K562 (cell line): ENCODE data around the gene DCXR. TPM values are rescaled to one million over a fixed set of nuclear protein-coding genes. Genes with fewer than 3 reads are reported as not detected.
A peak's percentile ranks its signal among the peaks of the same experiment; 100 is the strongest.

Experiments used
- ATAC-seq: fragments of 200-7000 bp; cut with Tn5 transposase; 3 replicates; pipeline ENCODE4 v1.9.1; 2020; ENCODE audit warnings: moderate library complexity
- BruUV-seq: library from RNA; stranded (reverse); fragments of 400-500 nt; replicated peaks from 2 replicates; lab custom pipeline; 2021; lab: Mats Ljungman, UMichigan
- CTCF ChIA-PET: fragments of 300-600 bp; formaldehyde crosslinking; extraction: SDS; loops from one replicate; lab custom pipeline; 2021; ENCODE audit warnings: low intra/inter-chr PET ratio; lab: Yijun Ruan, JAX
- POLR2A ChIA-PET: fragments of 300-600, 350-650 bp; sonication (Branson Sonifier 250); formaldehyde crosslinking; extraction: SDS; loops from one replicate; lab custom pipeline; 2021; ENCODE audit warnings: antibody characterized with exemption, inconsistent platforms; lab: Yijun Ruan, JAX
- DNase-seq, 4 experiments: peaks; one replicate each; pipeline versions ENCODE4 v3.0.0 to v3.0.0-alpha.2; 2011 to 2018; ENCODE audit warnings: low spot score in 3 of 4, mixed read lengths in 3 of 4; ENCODE audit errors: extremely low read depth in 1 of 4
- FAIRE-seq: peaks from 2 replicates; lab custom pipeline; 2011; peaks lifted over from hg19 to GRCh38; lab: Jason Lieb, UNC
- H2AFZ ChIP-seq: 2 replicates; pipeline ENCODE4 v1.6.0; 2011; ENCODE audit warnings: low read depth, low read length, control low read depth, inconsistent platforms
- H3K27ac ChIP-seq: fragments of 200-600 bp; 3 replicates; pipeline ENCODE4 v1.8.0; 2011; ENCODE audit warnings: low read depth, mild to moderate bottlenecking, control low read depth, inconsistent platforms, low read length, moderate library complexity, mixed read lengths; ENCODE audit errors: extremely low read depth
- H3K27me3 ChIP-seq, 2 experiments: fragments of 300-600 bp in 1 of 2; 2 replicates in 1 of 2; 3 replicates in 1 of 2; pipeline versions ENCODE4 v1.6.0 to v1.8.0; 2011; ENCODE audit warnings: inconsistent platforms in 2 of 2, low read length in 2 of 2, mild to moderate bottlenecking in 1 of 2, mixed read lengths in 1 of 2, moderate library complexity in 1 of 2; ENCODE audit not compliant: control insufficient read depth in 2 of 2, insufficient read depth in 2 of 2
- H3K36me3 ChIP-seq: fragments of 300-600 bp; 3 replicates; pipeline ENCODE4 v1.8.0; 2011; ENCODE audit warnings: mild to moderate bottlenecking, low read length, inconsistent platforms; ENCODE audit not compliant: control insufficient read depth, insufficient read depth
- H3K4me1 ChIP-seq, 2 experiments: fragments of 200-600 bp in 1 of 2; replicated peaks in 1 of 2; 2 replicates in 1 of 2; 3 replicates in 1 of 2; pipeline versions ENCODE4 v1.5.1 to v1.8.0; 2011; ENCODE audit warnings: inconsistent platforms in 2 of 2, low read length in 2 of 2, mild to moderate bottlenecking in 1 of 2, mixed read lengths in 1 of 2, moderate library complexity in 1 of 2; ENCODE audit not compliant: control insufficient read depth in 2 of 2, insufficient read depth in 2 of 2
- H3K4me2 ChIP-seq: 2 replicates; pipeline ENCODE4 v1.6.1; 2011; ENCODE audit warnings: low read length, control low read depth, inconsistent platforms, mixed read lengths; ENCODE audit not compliant: insufficient read depth
- H3K4me3 ChIP-seq: fragments of 200-600 bp; sonication (generic), shearing (Covaris generic); 2 replicates; pipeline ENCODE4 v1.5.1; 2016; ENCODE audit warnings: control low read depth, inconsistent platforms
- H3K79me2 ChIP-seq: fragments of 200-600 bp; 3 replicates; pipeline ENCODE4 v1.8.0; 2011; ENCODE audit warnings: low read length, inconsistent platforms; ENCODE audit not compliant: control insufficient read depth, insufficient read depth
- H3K9ac ChIP-seq, 2 experiments: 2 replicates each; pipeline versions ENCODE4 v1.6.0 to v1.6.1; 2011; ENCODE audit warnings: low read depth in 2 of 2, low read length in 2 of 2, control low read depth in 1 of 2, inconsistent platforms in 1 of 2, mild to moderate bottlenecking in 1 of 2, mixed read lengths in 1 of 2; ENCODE audit not compliant: insufficient read depth in 1 of 2
- H3K9me1 ChIP-seq: one replicate; pipeline ENCODE4 v1.6.0; 2011; ENCODE audit warnings: inconsistent platforms, mild to moderate bottlenecking, low read length, moderate library complexity; ENCODE audit not compliant: control insufficient read depth, insufficient read depth
- H3K9me3 ChIP-seq: replicated peaks from 2 replicates; pipeline ENCODE4 v1.5.1; 2011; ENCODE audit warnings: low read depth, low read length, inconsistent platforms; ENCODE audit not compliant: control insufficient read depth, insufficient read depth
- H4K20me1 ChIP-seq: replicated peaks from 2 replicates; pipeline ENCODE4 v1.6.1; 2011; ENCODE audit warnings: low read length, inconsistent platforms, mixed read lengths; ENCODE audit not compliant: control insufficient read depth, insufficient read depth
- FIP1L1 ChIP-seq: fragments of 200-400 bp; formaldehyde crosslinking; IDR thresholded peaks from 2 replicates; pipeline ENCODE4 v1.6.1; 2018; ENCODE audit warnings: mild to moderate bottlenecking, low read depth, low read length; ENCODE audit not compliant: poor library complexity, severe bottlenecking
- HDGF ChIP-seq: fragments of 450-650 bp; IDR thresholded peaks from 2 replicates; pipeline ENCODE4 v1.6.1; 2016
- NBN ChIP-seq: fragments of 450-650 bp; IDR thresholded peaks from 2 replicates; pipeline ENCODE4 v1.6.1; 2016; ENCODE audit warnings: low read depth, mild to moderate bottlenecking
- POLR2A ChIP-seq: fragments of 450-650 bp; conservative IDR thresholded peaks from 2 replicates; pipeline ENCODE4 v1.6.1; 2016
- POLR2AphosphoS5 ChIP-seq: IDR thresholded peaks from 2 replicates; pipeline ENCODE4 v1.6.1; 2011; ENCODE audit warnings: mild to moderate bottlenecking, low read depth, low read length, moderate library complexity; ENCODE audit not compliant: control insufficient read depth, insufficient read depth
- POLR2G ChIP-seq: fragments of 200-400 bp; formaldehyde crosslinking; IDR thresholded peaks from 2 replicates; pipeline ENCODE4 v1.6.1; 2017; ENCODE audit warnings: low read depth, mild to moderate bottlenecking, antibody characterized with exemption, low read length, moderate library complexity
- POLR3A ChIP-seq: IDR thresholded peaks from 2 replicates; pipeline ENCODE4 v1.6.1; 2011; ENCODE audit warnings: borderline replicate concordance, mild to moderate bottlenecking, moderate library complexity; ENCODE audit not compliant: insufficient read length, insufficient read depth; ENCODE audit errors: extremely low read depth
- POLR3G ChIP-seq: IDR thresholded peaks from 2 replicates; pipeline ENCODE4 v1.6.1; 2011; ENCODE audit not compliant: insufficient read length, insufficient replicate concordance; ENCODE audit errors: extremely low read depth
- SREBF2 ChIP-seq: sonication (generic); formaldehyde crosslinking; IDR thresholded peaks from 2 replicates; pipeline ENCODE4 v1.4.0; 2020; ENCODE audit warnings: mild to moderate bottlenecking, missing genetic modification reagents
- WGBS: fragments of 100-300 bp; shearing (Covaris generic); methylation state at CpG from one replicate; pipeline ENCODE4 v1.1.6; 2016; ENCODE audit warnings: low coverage, mixed read lengths; ENCODE audit not compliant: insufficient coverage; ENCODE audit errors: missing lambda C conversion rate; 5-methylcytosine and 5-hydroxymethylcytosine counted together
- in situ Hi-C: fragments of 300-500 bp; cut with MboI; formaldehyde crosslinking; loops from 4 replicates; pipeline ENCODE4 v1.15.0; 2018; ENCODE audit warnings: inconsistent platforms, mixed read lengths
- intact Hi-C: fragments of 100-400 bp; cut with micrococcal nuclease; formaldehyde crosslinking; loops from 2 replicates; pipeline ENCODE4 v1.14.2; 2022
- polyA plus RNA-seq, 8 experiments: library from polyadenylated mRNA; depleted of rRNA in 4 of 8; stranded (reverse) in 5 of 8; unstranded in 3 of 8; fragments of >200 nt; fragmentation: Nextera tagmentation in 2 of 8; fragmentation: Illumina TruSeq in 1 of 8; extraction: Ambion mirVana in 2 of 8; extraction: Trizol in 1 of 8; gene quantifications; 2 replicates each; pipeline versions ENCODE4 v1.2.1 to v1.2.3, GENCODE V29; 2011 to 2014; ENCODE audit warnings: inconsistent platforms in 1 of 8, missing spikeins in 1 of 8
- total RNA-seq, 7 experiments: library from RNA; depleted of rRNA in 6 of 7; stranded (reverse); fragments of >200 nt in 6 of 7; fragmentation: Illumina TruSeq in 2 of 7; extraction: Trizol in 2 of 7; gene quantifications; 2 replicates each; pipeline versions ENCODE4 v1.2.1 to v1.2.3, GENCODE V29; 2011 to 2021; ENCODE audit warnings: low replicate concordance in 1 of 7
- TF ChIP-seq, protein P1 (sequence below): fragments of 200-800 bp; sonication (Bioruptor generic); IDR thresholded peaks from 2 replicates; pipeline ENCODE4 v1.6.1; 2016; ENCODE audit warnings: missing genetic modification characterization, missing compliant biosample characterization
- TF ChIP-seq, protein P2 (sequence below): fragments of 450-650 bp; IDR thresholded peaks from 2 replicates; pipeline ENCODE4 v1.6.1; 2016; ENCODE audit warnings: mild to moderate bottlenecking

DCXR gene
- total and polyA plus RNA-seq, 9 of the 15 experiments (the other 6 are each of a cell fraction or from before 2014, with no cell fraction given), result 21.3 to 274 (median 156) TPM

DNA sequence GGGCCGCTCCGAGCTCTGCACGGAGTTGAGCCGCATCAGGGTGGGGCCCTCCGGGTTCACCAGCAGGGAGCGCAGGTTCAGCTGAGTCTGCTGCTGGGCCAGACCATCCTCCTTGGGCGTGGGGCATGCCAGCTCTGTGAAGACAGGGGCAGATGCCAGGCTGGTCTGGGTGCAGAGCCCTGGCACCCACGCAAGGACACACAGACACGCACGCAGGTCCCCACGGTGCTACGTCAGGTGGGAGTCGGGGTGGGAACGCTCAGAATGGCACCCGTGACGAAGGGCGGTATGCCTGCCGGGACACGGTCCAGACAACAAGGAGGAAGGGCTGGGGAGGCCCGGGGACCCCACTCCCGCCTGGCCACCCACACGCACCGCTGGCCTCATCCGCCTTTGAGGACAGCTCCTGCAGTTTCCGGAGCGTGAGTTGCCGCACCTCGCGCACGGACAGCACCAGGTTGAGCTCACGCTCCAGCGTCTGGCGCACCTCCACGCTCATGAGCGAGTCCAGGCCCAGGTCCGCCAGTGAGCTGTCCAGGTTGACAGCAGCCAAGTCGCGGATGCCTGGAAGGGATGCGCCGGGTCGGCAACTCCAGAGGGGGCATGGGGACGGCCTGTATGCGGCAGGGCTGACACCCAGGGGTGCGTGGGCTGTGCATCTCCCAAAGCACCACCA, 43.4 kb upstream of the DCXR start (continued):
- TF ChIP-seq, protein P1, sequence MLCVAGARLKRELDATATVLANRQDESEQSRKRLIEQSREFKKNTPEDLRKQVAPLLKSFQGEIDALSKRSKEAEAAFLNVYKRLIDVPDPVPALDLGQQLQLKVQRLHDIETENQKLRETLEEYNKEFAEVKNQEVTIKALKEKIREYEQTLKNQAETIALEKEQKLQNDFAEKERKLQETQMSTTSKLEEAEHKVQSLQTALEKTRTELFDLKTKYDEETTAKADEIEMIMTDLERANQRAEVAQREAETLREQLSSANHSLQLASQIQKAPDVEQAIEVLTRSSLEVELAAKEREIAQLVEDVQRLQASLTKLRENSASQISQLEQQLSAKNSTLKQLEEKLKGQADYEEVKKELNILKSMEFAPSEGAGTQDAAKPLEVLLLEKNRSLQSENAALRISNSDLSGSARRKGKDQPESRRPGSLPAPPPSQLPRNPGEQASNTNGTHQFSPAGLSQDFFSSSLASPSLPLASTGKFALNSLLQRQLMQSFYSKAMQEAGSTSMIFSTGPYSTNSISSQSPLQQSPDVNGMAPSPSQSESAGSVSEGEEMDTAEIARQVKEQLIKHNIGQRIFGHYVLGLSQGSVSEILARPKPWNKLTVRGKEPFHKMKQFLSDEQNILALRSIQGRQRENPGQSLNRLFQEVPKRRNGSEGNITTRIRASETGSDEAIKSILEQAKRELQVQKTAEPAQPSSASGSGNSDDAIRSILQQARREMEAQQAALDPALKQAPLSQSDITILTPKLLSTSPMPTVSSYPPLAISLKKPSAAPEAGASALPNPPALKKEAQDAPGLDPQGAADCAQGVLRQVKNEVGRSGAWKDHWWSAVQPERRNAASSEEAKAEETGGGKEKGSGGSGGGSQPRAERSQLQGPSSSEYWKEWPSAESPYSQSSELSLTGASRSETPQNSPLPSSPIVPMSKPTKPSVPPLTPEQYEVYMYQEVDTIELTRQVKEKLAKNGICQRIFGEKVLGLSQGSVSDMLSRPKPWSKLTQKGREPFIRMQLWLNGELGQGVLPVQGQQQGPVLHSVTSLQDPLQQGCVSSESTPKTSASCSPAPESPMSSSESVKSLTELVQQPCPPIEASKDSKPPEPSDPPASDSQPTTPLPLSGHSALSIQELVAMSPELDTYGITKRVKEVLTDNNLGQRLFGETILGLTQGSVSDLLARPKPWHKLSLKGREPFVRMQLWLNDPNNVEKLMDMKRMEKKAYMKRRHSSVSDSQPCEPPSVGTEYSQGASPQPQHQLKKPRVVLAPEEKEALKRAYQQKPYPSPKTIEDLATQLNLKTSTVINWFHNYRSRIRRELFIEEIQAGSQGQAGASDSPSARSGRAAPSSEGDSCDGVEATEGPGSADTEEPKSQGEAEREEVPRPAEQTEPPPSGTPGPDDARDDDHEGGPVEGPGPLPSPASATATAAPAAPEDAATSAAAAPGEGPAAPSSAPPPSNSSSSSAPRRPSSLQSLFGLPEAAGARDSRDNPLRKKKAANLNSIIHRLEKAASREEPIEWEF (CRISPR knock-in tag), result no peak
- TF ChIP-seq, all 486 proteins: peak for 11

DNA sequence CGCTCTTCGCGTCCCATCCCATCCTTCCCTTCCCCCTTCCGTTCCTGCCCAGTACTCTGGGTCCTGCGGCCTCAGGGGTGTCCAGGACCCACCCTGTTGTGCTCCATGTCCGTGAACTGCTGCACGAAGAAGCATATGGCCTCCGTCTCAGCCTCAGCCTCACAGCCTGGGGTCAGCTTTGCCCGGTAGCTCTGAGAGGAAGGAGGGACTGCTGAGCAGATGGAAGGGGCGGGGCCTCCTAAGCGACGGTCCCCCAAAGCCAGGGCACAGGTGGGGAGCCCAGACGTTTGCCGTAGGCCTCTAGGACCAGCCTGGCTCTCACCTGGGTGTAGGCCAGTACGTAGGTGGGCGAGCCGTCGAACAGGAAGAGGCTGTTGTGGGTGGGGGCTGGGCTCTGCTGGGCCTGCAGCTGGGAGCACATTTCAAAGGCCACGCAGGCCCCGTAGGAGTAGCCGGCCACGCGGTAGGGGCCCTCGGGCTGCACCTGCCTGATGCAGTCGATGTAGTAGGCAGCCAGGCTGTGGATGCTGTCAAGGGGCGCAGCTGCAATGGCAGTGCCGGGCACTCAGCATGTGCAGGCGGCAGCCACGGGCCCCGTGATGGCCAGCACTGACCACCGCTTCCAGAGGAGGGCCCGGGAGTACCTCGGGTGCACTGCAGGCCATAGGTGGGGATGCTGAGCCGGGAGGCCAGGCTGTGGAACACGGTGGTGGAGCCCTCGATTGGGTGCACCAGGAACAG, 42.7 kb upstream of the DCXR start:
- H3K27ac ChIP-seq, result no peak overlapping the region
- H3K4me2 ChIP-seq, result no peak overlapping the region
- 94% methylated on average over 31 of the region's 36 CpGs for WGBS
- peaks cover 0 to 79% of the 10 kb centered on the region in 2 experiments; a peak in 2 of 5 replicates for H3K4me1 ChIP-seq
- POLR2A ChIA-PET, result interaction anchor here (1.4 to 4.2 kb wide), 5 partner anchors 8 to 16 kb away, joined by 3 to 52 read pairs (median 5); no protein-coding TSS in a partner anchor
- no peaks in the 10 kb centered on the region; the same call in 2 of the 3 replicates for H3K79me2 ChIP-seq
- H3K9me3 ChIP-seq, result no peaks in the 10 kb centered on the region
- peaks cover 31% of the 10 kb centered on the region for H4K20me1 ChIP-seq
- CTCF ChIA-PET, result no interaction called here
- no peaks in the 10 kb centered on the region for H3K27me3 ChIP-seq
- H3K9me1 ChIP-seq, result peaks cover 3% of the 10 kb centered on the region
- BruUV-seq, result no TSS peak
- no peak overlapping the region for H2AFZ ChIP-seq
- peaks cover 75% of the 10 kb centered on the region; the same call in 2 of the 3 replicates for H3K36me3 ChIP-seq
- FAIRE-seq (no peak), ATAC-seq (no peak), DNase-seq (no peak)
- no peak overlapping the region; a peak in 1 of 4 replicates for H3K9ac ChIP-seq
- intact Hi-C loops (no loop called here), in situ Hi-C loops (no loop called here)
- no peak overlapping the region for H3K4me3 ChIP-seq
- no peak for TF ChIP-seq SREBF2 (CRISPR knock-in tag)
- no peak for TF ChIP-seq POLR3G
- TF ChIP-seq POLR3A, result no peak
- TF ChIP-seq POLR2AphosphoS5, result peak; percentile 62; the same call in 1 of the 2 replicates
- TF ChIP-seq HDGF, result no peak
- TF ChIP-seq NBN, result no peak
- TF ChIP-seq FIP1L1, result peak; percentile 4
- TF ChIP-seq, protein P2, sequence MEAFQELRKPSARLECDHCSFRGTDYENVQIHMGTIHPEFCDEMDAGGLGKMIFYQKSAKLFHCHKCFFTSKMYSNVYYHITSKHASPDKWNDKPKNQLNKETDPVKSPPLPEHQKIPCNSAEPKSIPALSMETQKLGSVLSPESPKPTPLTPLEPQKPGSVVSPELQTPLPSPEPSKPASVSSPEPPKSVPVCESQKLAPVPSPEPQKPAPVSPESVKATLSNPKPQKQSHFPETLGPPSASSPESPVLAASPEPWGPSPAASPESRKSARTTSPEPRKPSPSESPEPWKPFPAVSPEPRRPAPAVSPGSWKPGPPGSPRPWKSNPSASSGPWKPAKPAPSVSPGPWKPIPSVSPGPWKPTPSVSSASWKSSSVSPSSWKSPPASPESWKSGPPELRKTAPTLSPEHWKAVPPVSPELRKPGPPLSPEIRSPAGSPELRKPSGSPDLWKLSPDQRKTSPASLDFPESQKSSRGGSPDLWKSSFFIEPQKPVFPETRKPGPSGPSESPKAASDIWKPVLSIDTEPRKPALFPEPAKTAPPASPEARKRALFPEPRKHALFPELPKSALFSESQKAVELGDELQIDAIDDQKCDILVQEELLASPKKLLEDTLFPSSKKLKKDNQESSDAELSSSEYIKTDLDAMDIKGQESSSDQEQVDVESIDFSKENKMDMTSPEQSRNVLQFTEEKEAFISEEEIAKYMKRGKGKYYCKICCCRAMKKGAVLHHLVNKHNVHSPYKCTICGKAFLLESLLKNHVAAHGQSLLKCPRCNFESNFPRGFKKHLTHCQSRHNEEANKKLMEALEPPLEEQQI, result no peak
- TF ChIP-seq POLR2A, result peak; percentile 1; the same call in 1 of the 2 replicates
- TF ChIP-seq POLR2G, result peak; percentile 39; the same call in 1 of the 2 replicates
